Activated B cell treated with CpG ODN at 0.5 μM for 24 hours (primary cell): ENCODE data around the gene ERFL. TPM values are rescaled to one million over a fixed set of nuclear protein-coding genes. Genes with fewer than 3 reads are reported as not detected.

Experiments
- ATAC-seq: fragments of 200-7000 bp; cut with Tn5 transposase; one replicate; pipeline ENCODE4 v1.10.0; 2021; ENCODE audit warnings: low read depth, mild to moderate bottlenecking, moderate library complexity
- CTCF ChIA-PET: fragments of 350-600 bp; sonication (Branson Sonifier 250); formaldehyde crosslinking; loops from one replicate; lab custom pipeline; 2021; ENCODE audit warnings: antibody characterized with exemption; lab: Charles Lee
- POLR2A ChIA-PET: fragments of 350-600 bp; sonication (Branson Sonifier 250); formaldehyde crosslinking; loops from one replicate; lab custom pipeline; 2021; ENCODE audit warnings: antibody characterized with exemption; lab: Charles Lee
- DNase-seq: peaks from one replicate; pipeline ENCODE4 v3.0.0; 2022
- H3K27ac Mint-ChIP-seq: one replicate; pipeline ENCODE4 v1.8.0; 2020; ENCODE audit warnings: mixed read lengths
- H3K27me3 Mint-ChIP-seq: one replicate; pipeline ENCODE4 v1.8.0; 2021; ENCODE audit warnings: mixed read lengths
- H3K36me3 Mint-ChIP-seq: one replicate; pipeline ENCODE4 v1.8.0; 2021; ENCODE audit warnings: low read depth, mixed read lengths
- H3K4me1 Mint-ChIP-seq: one replicate; pipeline ENCODE4 v1.8.0; 2021; ENCODE audit warnings: mixed read lengths
- H3K4me3 Mint-ChIP-seq: one replicate; pipeline ENCODE4 v1.8.0; 2020; ENCODE audit warnings: mild to moderate bottlenecking, mixed read lengths
- H3K9me3 Mint-ChIP-seq: one replicate; pipeline ENCODE4 v1.8.0; 2020; ENCODE audit warnings: mixed read lengths
- CTCF ChIP-seq: fragments of 200-600 bp; IDR thresholded peaks from one replicate; pipeline ENCODE4 v1.8.0; 2022; ENCODE audit warnings: antibody characterized with exemption, mild to moderate bottlenecking
- intact Hi-C: fragments of 100-400 bp; cut with micrococcal nuclease; formaldehyde crosslinking; loops from one replicate; pipeline ENCODE4 v1.15.1; 2024
- total RNA-seq: library from RNA; stranded (reverse); gene quantifications from 2 replicates; pipeline ENCODE4 v1.2.3, GENCODE V29; 2022

ERFL gene
- total RNA-seq, 1 donor from 2014 or later: 1.1 TPM

- peaks cover 18% of the 10 kb centered on the region for H3K36me3 Mint-ChIP-seq
- H3K4me1 Mint-ChIP-seq: peaks cover 19% of the 10 kb centered on the region
- ATAC-seq (no peak), DNase-seq (no peak)
- no peak for TF ChIP-seq CTCF
- no peak overlapping the region for H3K4me3 Mint-ChIP-seq
- H3K9me3 Mint-ChIP-seq: no peaks in the 10 kb centered on the region
- intact Hi-C loops: loop anchor here (1.0 to 10.0 kb wide), 2 partner anchors 163 to 1182 kb away; partner anchors contain the start of genes MIA and RAB4B
- no peaks in the 10 kb centered on the region for H3K27me3 Mint-ChIP-seq
- no peak overlapping the region for H3K27ac Mint-ChIP-seq
- ChIA-PET CTCF (interaction anchor here (2.7 to 3.8 kb wide), 2 partner anchors 83 to 97 kb away, joined by 12 to 23 read pairs; partner anchors contain the start of gene RPS19), POLR2A (interaction anchor here (1.0 to 1.6 kb wide), 2 partner anchors 81 to 97 kb away, joined by 6 to 8 read pairs; partner anchors contain the start of gene RPS19)
Observed at GRCh38 chr19:41956621-41957020, 28.4 kb upstream of the ERFL start.

GRCh38 chr19:41955521-41955920 lies 27.3 kb upstream of the ERFL start:
- POLR2A ChIA-PET: no interaction called here

GRCh38 chr19:41951686-41952172 lies 23.5 kb upstream of the ERFL start:
- ChIA-PET CTCF (interaction anchor here (0.6 to 4.4 kb wide), 9 partner anchors 10 to 159 kb away, joined by 3 to 66 read pairs (median 4); partner anchors contain the start of genes CD79A and RPS19), POLR2A (interaction anchor here (0.7 to 2.1 kb wide), 6 partner anchors 65 to 130 kb away, joined by 3 to 18 read pairs (median 12); partner anchors contain the start of genes CD79A and RPS19)
- Mint-ChIP-seq H3K4me1 (peaks cover 29% of the 10 kb centered on the region), H3K36me3 (peaks cover 9% of the 10 kb centered on the region), H3K27ac (peak overlapping the region; percentile 41), H3K27me3 (no peaks in the 10 kb centered on the region), H3K9me3 (no peaks in the 10 kb centered on the region), H3K4me3 (no peak overlapping the region)
- peak; percentile 86 for DNase-seq
- TF ChIP-seq CTCF: peak; percentile 92
- intact Hi-C loops: loop anchor here (1.0 to 10.0 kb wide), 4 partner anchors 16 to 1177 kb away; partner anchors contain the start of genes MIA and RAB4B
- peak; percentile 99 for ATAC-seq

More at GRCh38 chr19:41955521-41955920, 27.3 kb upstream of the ERFL start:
- no peak for TF ChIP-seq CTCF
- Mint-ChIP-seq H3K36me3 (peaks cover 18% of the 10 kb centered on the region), H3K4me3 (no peak overlapping the region), H3K4me1 (peaks cover 26% of the 10 kb centered on the region), H3K27me3 (no peaks in the 10 kb centered on the region), H3K27ac (no peak overlapping the region), H3K9me3 (no peaks in the 10 kb centered on the region)
- CTCF ChIA-PET: interaction anchor here (1.4 kb wide), 1 partner anchor 96 kb away, joined by 5 read pairs; the partner anchor contains the start of gene RPS19
- DNase-seq: no peak
- no peak for ATAC-seq
- intact Hi-C loops: loop anchor here (10.0 kb wide), 1 partner anchor 1181 kb away; the partner anchor contains the start of genes MIA and RAB4B

- intact Hi-C loops: no loop called here
- DNase-seq: no peak
- Mint-ChIP-seq H3K27me3 (no peaks in the 10 kb centered on the region), H3K4me1 (peaks cover 69% of the 10 kb centered on the region), H3K9me3 (no peaks in the 10 kb centered on the region), H3K36me3 (no peaks in the 10 kb centered on the region), H3K27ac (peak overlapping the region; percentile 84), H3K4me3 (peak overlapping the region; percentile 11)
- TF ChIP-seq CTCF: no peak
- ChIA-PET CTCF (interaction anchor here (1.3 to 5.4 kb wide), 5 partner anchors 10 to 88 kb away, joined by 3 to 55 read pairs (median 7); partner anchors contain the start of genes ERFL, RABAC1 and RPS19), POLR2A (interaction anchor here (1.0 to 10.0 kb wide), 5 partner anchors 12 to 87 kb away, joined by 3 to 189 read pairs (median 49); partner anchors contain the start of genes ARHGEF1, CD79A, ERFL and RABAC1)
- no peak for ATAC-seq
Observed at GRCh38 chr19:41947091-41947490, 18.8 kb upstream of the ERFL start.
